Esophagus squamous epithelium (tissue), 4 donors: Measurements from ENCODE around the gene SCAPER.

Source experiments
- POLR2A ChIP-seq, 4 donors: fragments of 450-650 bp; IDR thresholded peaks; one replicate each; pipeline ENCODE4 v1.6.1; 2017; ENCODE audit warnings: antibody characterized with exemption in 4 of 4, mild to moderate bottlenecking in 4 of 4, moderate library complexity in 3 of 4
- TF ChIP-seq, protein P1 (sequence below), 6 experiments: fragments of 450-650 bp in 4 of 6; fragments of 200-600 bp in 2 of 6; sonication (generic) in 2 of 6; IDR thresholded peaks; one replicate each; pipeline ENCODE4 v1.5.1; 2016 to 2019; ENCODE audit warnings: antibody characterized with exemption in 6 of 6, mild to moderate bottlenecking in 4 of 6, moderate library complexity in 4 of 6

DNA sequence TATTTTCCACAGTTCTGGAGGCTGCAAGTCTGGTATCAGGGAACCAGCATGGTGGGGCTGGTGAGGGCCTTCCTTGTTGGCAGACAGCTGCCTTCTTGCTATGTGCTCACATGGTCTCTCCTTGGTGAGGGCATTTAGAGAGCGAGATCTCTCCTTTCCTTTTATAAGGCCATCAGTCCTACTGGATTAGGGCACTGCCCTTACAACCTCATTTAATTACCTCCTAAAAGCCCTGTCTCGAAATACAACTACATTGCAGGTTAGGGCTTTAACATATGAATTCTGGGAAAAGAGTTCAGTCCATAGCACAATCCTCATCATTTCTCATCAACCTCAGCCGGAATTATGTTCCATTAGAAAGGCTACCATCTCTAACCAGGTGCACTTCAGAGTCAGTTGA is 546.7 kb downstream of the SCAPER start:
- TF ChIP-seq, protein P1, sequence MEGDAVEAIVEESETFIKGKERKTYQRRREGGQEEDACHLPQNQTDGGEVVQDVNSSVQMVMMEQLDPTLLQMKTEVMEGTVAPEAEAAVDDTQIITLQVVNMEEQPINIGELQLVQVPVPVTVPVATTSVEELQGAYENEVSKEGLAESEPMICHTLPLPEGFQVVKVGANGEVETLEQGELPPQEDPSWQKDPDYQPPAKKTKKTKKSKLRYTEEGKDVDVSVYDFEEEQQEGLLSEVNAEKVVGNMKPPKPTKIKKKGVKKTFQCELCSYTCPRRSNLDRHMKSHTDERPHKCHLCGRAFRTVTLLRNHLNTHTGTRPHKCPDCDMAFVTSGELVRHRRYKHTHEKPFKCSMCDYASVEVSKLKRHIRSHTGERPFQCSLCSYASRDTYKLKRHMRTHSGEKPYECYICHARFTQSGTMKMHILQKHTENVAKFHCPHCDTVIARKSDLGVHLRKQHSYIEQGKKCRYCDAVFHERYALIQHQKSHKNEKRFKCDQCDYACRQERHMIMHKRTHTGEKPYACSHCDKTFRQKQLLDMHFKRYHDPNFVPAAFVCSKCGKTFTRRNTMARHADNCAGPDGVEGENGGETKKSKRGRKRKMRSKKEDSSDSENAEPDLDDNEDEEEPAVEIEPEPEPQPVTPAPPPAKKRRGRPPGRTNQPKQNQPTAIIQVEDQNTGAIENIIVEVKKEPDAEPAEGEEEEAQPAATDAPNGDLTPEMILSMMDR (IDR thresholded peaks at IDR 0.05) = no peak
- TF ChIP-seq POLR2A (IDR thresholded peaks at IDR 0.05) = no peak
